Ovary (tissue), 3 donors: Measurements from ENCODE around the gene CMIP.

Experiments
- POLR2A ChIP-seq: fragments of 450-650 bp; IDR thresholded peaks from one replicate; pipeline ENCODE4 v1.6.1; 2017; ENCODE audit warnings: antibody characterized with exemption, mild to moderate bottlenecking, moderate library complexity
- TF ChIP-seq, protein P1 (sequence below), 3 donors: fragments of 450-650 bp in 2 of 3; fragments of 200-600 bp in 1 of 3; IDR thresholded peaks; one replicate each; pipeline versions ENCODE4 v1.5.1 to v1.8.0; 2016 to 2022; ENCODE audit warnings: antibody characterized with exemption in 3 of 3, mild to moderate bottlenecking in 1 of 3
- donor health status: DM: no; HTN: no; CAD: no.

DNA sequence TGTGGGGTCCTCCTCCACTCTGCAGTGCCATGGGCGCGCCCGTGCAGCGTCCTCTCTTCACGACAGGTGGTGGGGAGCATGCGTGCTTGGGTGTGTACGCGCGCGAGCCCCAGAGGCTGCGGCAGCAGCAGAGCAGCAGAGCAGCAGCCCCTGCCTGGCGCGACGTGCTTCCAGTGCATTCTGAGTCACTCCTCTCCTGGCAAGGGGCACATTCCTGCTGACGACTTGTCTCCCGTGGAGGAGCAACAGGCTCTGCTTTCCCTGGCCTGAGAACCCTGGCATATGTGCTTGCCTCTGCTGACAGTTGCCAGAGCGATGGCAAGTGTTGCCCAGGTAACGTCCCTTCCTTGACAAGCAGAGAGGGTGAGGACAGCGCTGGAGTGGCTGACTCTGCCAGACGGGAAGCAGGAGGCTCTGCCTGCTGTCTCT is 200.7 kb downstream of the CMIP start:
- TF ChIP-seq, protein P1, sequence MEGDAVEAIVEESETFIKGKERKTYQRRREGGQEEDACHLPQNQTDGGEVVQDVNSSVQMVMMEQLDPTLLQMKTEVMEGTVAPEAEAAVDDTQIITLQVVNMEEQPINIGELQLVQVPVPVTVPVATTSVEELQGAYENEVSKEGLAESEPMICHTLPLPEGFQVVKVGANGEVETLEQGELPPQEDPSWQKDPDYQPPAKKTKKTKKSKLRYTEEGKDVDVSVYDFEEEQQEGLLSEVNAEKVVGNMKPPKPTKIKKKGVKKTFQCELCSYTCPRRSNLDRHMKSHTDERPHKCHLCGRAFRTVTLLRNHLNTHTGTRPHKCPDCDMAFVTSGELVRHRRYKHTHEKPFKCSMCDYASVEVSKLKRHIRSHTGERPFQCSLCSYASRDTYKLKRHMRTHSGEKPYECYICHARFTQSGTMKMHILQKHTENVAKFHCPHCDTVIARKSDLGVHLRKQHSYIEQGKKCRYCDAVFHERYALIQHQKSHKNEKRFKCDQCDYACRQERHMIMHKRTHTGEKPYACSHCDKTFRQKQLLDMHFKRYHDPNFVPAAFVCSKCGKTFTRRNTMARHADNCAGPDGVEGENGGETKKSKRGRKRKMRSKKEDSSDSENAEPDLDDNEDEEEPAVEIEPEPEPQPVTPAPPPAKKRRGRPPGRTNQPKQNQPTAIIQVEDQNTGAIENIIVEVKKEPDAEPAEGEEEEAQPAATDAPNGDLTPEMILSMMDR (IDR thresholded peaks at IDR 0.05) = no peak
- no peak for TF ChIP-seq POLR2A
